ENCODE measurements around the gene MYRF. TPM values are rescaled to one million over a fixed set of nuclear protein-coding genes. Genes with fewer than 3 reads are reported as not detected.

The MYRF gene
- total and polyA plus RNA-seq, 12 donors = 0.13 to 2.6 (median 0.89) TPM

- WGBS, 4 donors = 83 to 89% (median 86%) methylated on average over 10 to 27 of the region's 27 CpGs
- intact Hi-C loops (cut with DNase I) = no loop called here
- TF ChIP-seq POLR2A (IDR thresholded peaks at IDR 0.05) (no peak), CTCF (IDR thresholded peaks at IDR 0.05) (no peak)
Measured at GRCh38 chr11:61706452-61707400, 45.7 kb upstream of the MYRF start.

GRCh38 chr11:61707574-61707973, 44.9 kb upstream of the MYRF start:
- WGBS, 4 donors = 88 to 97% (median 91%) methylated on average over 9 of the region's 9 CpGs
- Histone ChIP-seq H3K4me3 (no peak overlapping the region), H3K27ac (no peak overlapping the region), H3K4me1 (replicated peaks in 1 of 2) (no peaks in the 10 kb centered on the region), H3K36me3 (replicated peaks in 1 of 2) (no peaks in the 10 kb centered on the region), H3K9me3 (replicated peaks in 1 of 3) (no peaks in the 10 kb centered on the region), H3K27me3 (no peaks in the 10 kb centered on the region)
- no peak for DNase-seq
- TF ChIP-seq CTCF (IDR thresholded peaks at IDR 0.05) (no peak), POLR2A (IDR thresholded peaks at IDR 0.05) (no peak)
- intact Hi-C loops (cut with DNase I) = no loop called here

More at GRCh38 chr11:61706452-61707400, 45.7 kb upstream of the MYRF start:
- DNase-seq = no peak
- no peak overlapping the region for H3K4me3 ChIP-seq
- no peaks in the 10 kb centered on the region for H3K9me3 ChIP-seq (replicated peaks in 1 of 3)
- no peaks in the 10 kb centered on the region for H3K27me3 ChIP-seq
- no peaks in the 10 kb centered on the region for H3K36me3 ChIP-seq (replicated peaks in 1 of 2)
- no peak overlapping the region for H3K27ac ChIP-seq
- no peaks in the 10 kb centered on the region for H3K4me1 ChIP-seq (replicated peaks in 1 of 2)

- Histone ChIP-seq H3K9me3 (replicated peaks in 1 of 3) (no peaks in the 10 kb centered on the region), H3K4me3 (no peak overlapping the region), H3K27me3 (no peaks in the 10 kb centered on the region), H3K27ac (no peak overlapping the region), H3K4me1 (replicated peaks in 1 of 2) (no peaks in the 10 kb centered on the region), H3K36me3 (replicated peaks in 1 of 2) (no peaks in the 10 kb centered on the region)
- TF ChIP-seq POLR2A (IDR thresholded peaks at IDR 0.05) (no peak), CTCF (IDR thresholded peaks at IDR 0.05) (no peak)
- intact Hi-C loops (cut with DNase I) = no loop called here
- 92 to 97% (median 95%) methylated on average over 7 of the region's 7 CpGs for WGBS, 4 donors
- no peak for DNase-seq
Measured at GRCh38 chr11:61709110-61709509, 43.3 kb upstream of the MYRF start.

- H3K9me3 ChIP-seq (replicated peaks in 1 of 3) = no peaks in the 10 kb centered on the region
- no peak overlapping the region for H3K4me3 ChIP-seq
- TF ChIP-seq CTCF (IDR thresholded peaks at IDR 0.05) (no peak), POLR2A (IDR thresholded peaks at IDR 0.05) (no peak)
- no peaks in the 10 kb centered on the region for H3K36me3 ChIP-seq (replicated peaks in 1 of 2)
- intact Hi-C loops (cut with DNase I) = no loop called here
- no peaks in the 10 kb centered on the region for H3K27me3 ChIP-seq
- no peaks in the 10 kb centered on the region for H3K4me1 ChIP-seq (replicated peaks in 1 of 2)
- WGBS, 4 donors = 74 to 87% (median 82%) methylated on average over 4 to 7 of the region's 7 CpGs
- no peak for DNase-seq
- H3K27ac ChIP-seq = no peak overlapping the region
Measured at GRCh38 chr11:61709572-61709971, 42.9 kb upstream of the MYRF start.

All from adrenal gland (tissue), 12 donors.